SH-SY5Y (cell line): ENCODE data around the gene GCAT.

Source experiments
- GATA2 ChIP-seq: IDR thresholded peaks from 2 replicates; pipeline ENCODE4 v1.6.1; 2011; ENCODE audit warnings: mild to moderate bottlenecking, low read depth, low read length
- GATA3 ChIP-seq: IDR thresholded peaks from 2 replicates; pipeline ENCODE4 v1.6.1; 2011; ENCODE audit warnings: low read depth, mild to moderate bottlenecking, low read length, moderate library complexity

GRCh38 chr22:37842015-37842793, 34.5 kb downstream of the GCAT start:
- TF ChIP-seq GATA2 (no peak), GATA3 (no peak)
